Transverse colon (tissue), 4 donors: ENCODE data around the gene ZNF675. TPM values are rescaled to one million over a fixed set of nuclear protein-coding genes. Genes with fewer than 3 reads are reported as not detected.
"Not testable (repeated sequence)": the region's sequence is repeated elsewhere in the genome, so short reads cannot be mapped to it uniquely, and the experiment has no call there.

ENCODE experiments used
- DNase-seq: peaks from one replicate; pipeline ENCODE4 v3.0.0-alpha.2; 2019
- H3K27ac ChIP-seq, 4 donors: fragments of 200-600 bp; sonication (generic); 2 replicates each; pipeline ENCODE4 v1.5.1; 2016 to 2018; ENCODE audit warnings: inconsistent platforms in 4 of 4
- H3K27me3 ChIP-seq: fragments of 200-600 bp; sonication (generic); 2 replicates; pipeline ENCODE4 v1.5.1; 2017; ENCODE audit warnings: inconsistent platforms
- H3K36me3 ChIP-seq, 4 donors: fragments of 200-600 bp; sonication (generic); 2 replicates each; pipeline ENCODE4 v1.5.1; 2017 to 2019; ENCODE audit warnings: inconsistent platforms in 4 of 4
- H3K4me1 ChIP-seq, 4 donors: fragments of 200-600 bp; sonication (generic); 2 replicates each; pipeline ENCODE4 v1.5.1; 2017 to 2020; ENCODE audit warnings: inconsistent platforms in 4 of 4
- H3K4me3 ChIP-seq, 4 donors: fragments of 200-600 bp; sonication (generic); 1 replicate in 1 of 4; 2 replicates in 3 of 4; pipeline versions ENCODE4 v1.5.1 to v1.6.1; 2017 to 2019; ENCODE audit warnings: inconsistent platforms in 4 of 4
- H3K9me3 ChIP-seq, 2 donors: fragments of 200-600 bp; sonication (generic); 2 replicates each; pipeline ENCODE4 v1.5.1; 2017 to 2019; ENCODE audit warnings: inconsistent platforms in 2 of 2
- CTCF ChIP-seq, 5 experiments: fragments of 200-600 bp in 3 of 5; fragments of 450-650 bp in 2 of 5; sonication (generic) in 3 of 5; IDR thresholded peaks; 1 replicate in 2 of 5; 2 replicates in 3 of 5; pipeline ENCODE4 v1.5.1; 2016 to 2017; ENCODE audit warnings: antibody characterized with exemption in 5 of 5, inconsistent platforms in 3 of 5, mild to moderate bottlenecking in 2 of 5, moderate library complexity in 1 of 5
- EP300 ChIP-seq: sonication (generic); formaldehyde crosslinking; IDR thresholded peaks from one replicate; pipeline ENCODE4 v1.6.1; 2017; ENCODE audit warnings: antibody characterized with exemption, low read depth
- POLR2A ChIP-seq: fragments of 450-650 bp; IDR thresholded peaks from one replicate; pipeline ENCODE4 v1.6.1; 2016; ENCODE audit warnings: antibody characterized with exemption, mild to moderate bottlenecking, moderate library complexity
- POLR2AphosphoS5 ChIP-seq, 3 donors: sonication (generic); formaldehyde crosslinking; IDR thresholded peaks; one replicate each; pipeline ENCODE4 v1.6.1; 2016; ENCODE audit warnings: antibody characterized with exemption in 3 of 3
- WGBS, 2 donors: methylation state at CpG; one replicate each; pipeline ENCODE4 v1.1.5; 2018; ENCODE audit warnings: low coverage in 1 of 2; 5-methylcytosine and 5-hydroxymethylcytosine counted together
- in situ Hi-C, 4 donors: fragments of 200-750 bp; cut with MboI; loops; one replicate each; pipeline versions ENCODE4 v1.15.0 to v1.15.1; 2017; ENCODE audit warnings: low sequenced_read_pairs in 3 of 4, low pct_ligation_motif_present in 1 of 4, low pct_unique_long_range_greater_than_20kb in 1 of 4
- intact Hi-C: fragments of 100-400 bp; cut with DNase I; formaldehyde crosslinking; loops from one replicate; pipeline ENCODE4 v1.15.1; 2023; ENCODE audit warnings: low total_unique reads
- total RNA-seq, 4 donors: library from RNA; depleted of rRNA; stranded (reverse); fragments of >200 nt; gene quantifications; one replicate each; pipeline ENCODE4 v1.1.0, GENCODE V29; 2016

The ZNF675 gene
- total RNA-seq, 4 donors from 2014 or later: 2.2 to 18.3 (median 14.7) TPM

GRCh38 chr19:23673132-23673531, 13.9 kb downstream of the ZNF675 start:
- DNase-seq: no peak
- no peak overlapping the region for H3K27ac ChIP-seq
- H3K27me3 ChIP-seq: no peaks in the 10 kb centered on the region
- TF ChIP-seq CTCF (IDR thresholded peaks at IDR 0.05): no peak
- no peak for TF ChIP-seq POLR2A
- no peak for TF ChIP-seq POLR2AphosphoS5 (IDR thresholded peaks at IDR 0.05)
- no peak for TF ChIP-seq EP300
- H3K4me3 ChIP-seq: no peak overlapping the region
- intact Hi-C loops (no loop called here), in situ Hi-C loops (no loop called here)
- no peaks in the 10 kb centered on the region for H3K4me1 ChIP-seq
- 80 to 94% methylated on average over 1 to 2 of the region's 2 CpGs for WGBS, 2 donors
- H3K9me3 ChIP-seq: peaks cover 8 to 30% of the 10 kb centered on the region in 2 donors
- no peaks in the 10 kb centered on the region for H3K36me3 ChIP-seq

DNA sequence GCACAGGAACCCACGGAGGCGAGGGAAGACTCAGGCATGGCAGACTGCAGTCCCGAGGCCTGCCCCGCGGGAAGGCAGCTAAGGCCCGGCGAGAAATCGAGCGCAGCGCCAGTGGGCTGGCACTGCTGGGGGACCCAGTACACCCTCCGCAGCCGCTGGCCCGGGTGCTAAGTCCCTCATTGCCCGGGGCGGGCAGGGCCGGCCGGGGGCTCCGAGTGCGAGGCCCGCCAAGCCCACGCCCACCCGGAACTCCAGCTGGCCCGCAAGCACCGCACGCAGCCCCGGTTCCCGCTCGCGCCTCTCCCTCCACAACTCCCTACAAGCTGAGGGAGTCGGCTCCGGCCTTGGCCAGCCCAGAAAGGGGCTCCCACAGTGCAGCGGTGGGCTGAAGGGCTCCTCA, 18.4 kb downstream of the ZNF675 start:
- H3K27me3 ChIP-seq, intact Hi-C loops, in situ Hi-C loops, DNase-seq, H3K4me3 ChIP-seq, H3K4me1 ChIP-seq, H3K27ac ChIP-seq: not testable (repeated sequence)
- WGBS, 2 donors: 88% methylated on average over 32 of the region's 32 CpGs; no CpG with 5 or more reads in 1 of the 2 donors
- peaks cover 0 to 12% (median 0%) of the 10 kb centered on the region in 4 donors for H3K36me3 ChIP-seq
- peaks cover 10 to 25% of the 10 kb centered on the region in 2 donors for H3K9me3 ChIP-seq

GRCh38 chr19:23665651-23666410, 21.2 kb downstream of the ZNF675 start:
- no peak for DNase-seq
- intact Hi-C loops: no loop called here
- TF ChIP-seq CTCF (IDR thresholded peaks at IDR 0.05) (no peak), POLR2AphosphoS5 (IDR thresholded peaks at IDR 0.05) (no peak), EP300 (no peak), POLR2A (no peak)
- no peaks in the 10 kb centered on the region for H3K4me1 ChIP-seq
- peaks cover 33% of the 10 kb centered on the region in 2 donors for H3K9me3 ChIP-seq
- H3K27ac ChIP-seq: no peak overlapping the region
- in situ Hi-C loops: no loop called here
- H3K36me3 ChIP-seq: peaks cover 0 to 40% (median 14%) of the 10 kb centered on the region in 4 donors
- H3K27me3 ChIP-seq: no peaks in the 10 kb centered on the region
- WGBS, 2 donors: 36 to 60% methylated on average over 3 of the region's 3 CpGs
- no peak overlapping the region for H3K4me3 ChIP-seq

GRCh38 chr19:23649817-23650216, 37.2 kb downstream of the ZNF675 start:
- intact Hi-C loops, H3K27me3 ChIP-seq, H3K27ac ChIP-seq, H3K4me1 ChIP-seq, in situ Hi-C loops, H3K4me3 ChIP-seq, DNase-seq: not testable (repeated sequence)
- Histone ChIP-seq H3K36me3 (peaks cover 2 to 25% (median 12%) of the 10 kb centered on the region in 4 donors), H3K9me3 (peaks cover 53 to 57% of the 10 kb centered on the region in 2 donors)
- 45 to 55% methylated on average over 3 of the region's 3 CpGs for WGBS, 2 donors

Other genes starting within 250 kb of the ZNF675 start
- gene ZNF681, start 71.7 kb upstream of the ZNF675 start, total RNA-seq: 1 to 10 TPM in 2 of 4 donors, under 1 TPM in 2; 0.40 to 2.9 (median 1.5) TPM
- gene ZNF726, start 227.7 kb upstream of the ZNF675 start, total RNA-seq: 1 to 10 TPM in 3 of 4 donors, not detected in 1; 1.6 to 5.3 (median 1.9) TPM